EH (cell line): ENCODE data around the gene CEP72.
A peak's percentile ranks its signal among the peaks of the same experiment; 100 is the strongest.
"Not testable (repeated sequence)": the region's sequence is repeated elsewhere in the genome, so short reads cannot be mapped to it uniquely, and the experiment has no call there.

ENCODE experiments used
- DNase-seq: peaks from one replicate; pipeline ENCODE4 v3.0.0-alpha.2; 2015; ENCODE audit warnings: low read depth

The CEP72 gene

GRCh38 chr5:684751-685216, 72.6 kb downstream of the CEP72 start:
- no peak for DNase-seq

GRCh38 chr5:685262-686171, 73.4 kb downstream of the CEP72 start:
- DNase-seq, result no peak

GRCh38 chr5:686172-686523, 74.0 kb downstream of the CEP72 start:
- not testable (repeated sequence) for DNase-seq

GRCh38 chr5:686936-687335, 74.8 kb downstream of the CEP72 start:
- not testable (repeated sequence) for DNase-seq

- not testable (repeated sequence) for DNase-seq
Observed at GRCh38 chr5:688348-689010, 76.3 kb downstream of the CEP72 start.

- not testable (repeated sequence) for DNase-seq
Observed at GRCh38 chr5:690293-690692, 78.2 kb downstream of the CEP72 start.

- not testable (repeated sequence) for DNase-seq
Observed at GRCh38 chr5:691049-691448, 78.9 kb downstream of the CEP72 start.

- DNase-seq, result no peak
Observed at GRCh38 chr5:691817-692528, 79.8 kb downstream of the CEP72 start.

GRCh38 chr5:692529-693041, 80.4 kb downstream of the CEP72 start:
- not testable (repeated sequence) for DNase-seq

GRCh38 chr5:693271-694041, 81.3 kb downstream of the CEP72 start, which contains the start of gene TPPP:
Gene TPPP, minus strand, starts transcription at chr5:693352. Its CDS starts 15,292 bp downstream, at chr5:678060.
- peak; percentile 72 for DNase-seq

GRCh38 chr5:694042-694431, 81.9 kb downstream of the CEP72 start:
- DNase-seq, result not testable (repeated sequence)

GRCh38 chr5:695475-695874, 83.3 kb downstream of the CEP72 start:
- DNase-seq, result not testable (repeated sequence)

- not testable (repeated sequence) for DNase-seq
Observed at GRCh38 chr5:696191-696590, 84.1 kb downstream of the CEP72 start.

GRCh38 chr5:696753-697702, 84.9 kb downstream of the CEP72 start:
- not testable (repeated sequence) for DNase-seq
